Peyer's patch (tissue), 4 donors: Measurements from ENCODE around the gene GPATCH4. TPM values are rescaled to one million over a fixed set of nuclear protein-coding genes. Genes with fewer than 3 reads are reported as not detected.
"Not testable (repeated sequence)": the region's sequence is repeated elsewhere in the genome, so short reads cannot be mapped to it uniquely, and the experiment has no call there.

Experiments
- DNase-seq, 3 donors: peaks; one replicate each; pipeline ENCODE4 v3.0.0-alpha.2; 2017 to 2019
- H3K27ac ChIP-seq, 4 donors: fragments of 200-600 bp; sonication (generic); one replicate each; pipeline ENCODE4 v1.5.1; 2016 to 2019
- H3K27me3 ChIP-seq, 2 donors: fragments of 200-600 bp; sonication (generic); one replicate each; pipeline ENCODE4 v1.5.1; 2019
- H3K36me3 ChIP-seq, 3 donors: fragments of 200-600 bp; sonication (generic); one replicate each; pipeline ENCODE4 v1.5.1; 2016 to 2019
- H3K4me1 ChIP-seq, 4 donors: fragments of 200-600 bp; sonication (generic); one replicate each; pipeline ENCODE4 v1.5.1; 2016 to 2019
- H3K4me3 ChIP-seq, 4 donors: fragments of 200-600 bp; sonication (generic); 1 replicate in 3 of 4; 2 replicates in 1 of 4; pipeline ENCODE4 v1.5.1; 2016 to 2019; ENCODE audit warnings: mild to moderate bottlenecking in 1 of 4
- H3K9me3 ChIP-seq, 4 donors: fragments of 200-600 bp; sonication (generic); one replicate each; pipeline ENCODE4 v1.5.1; 2016 to 2019; ENCODE audit warnings: mild to moderate bottlenecking in 1 of 4
- CTCF ChIP-seq, 6 experiments: fragments of 450-650 bp in 4 of 6; fragments of 200-600 bp in 2 of 6; sonication (generic) in 1 of 6; IDR thresholded peaks; one replicate each; pipeline ENCODE4 v1.5.1; 2017 to 2019; ENCODE audit warnings: antibody characterized with exemption in 6 of 6, mild to moderate bottlenecking in 3 of 6, moderate library complexity in 1 of 6
- POLR2A ChIP-seq, 2 donors: fragments of 450-650 bp; IDR thresholded peaks; one replicate each; pipeline ENCODE4 v1.5.1; 2017; ENCODE audit warnings: antibody characterized with exemption in 2 of 2, mild to moderate bottlenecking in 2 of 2, moderate library complexity in 2 of 2
- total RNA-seq, 4 donors: library from RNA; depleted of rRNA; stranded (reverse); fragments of >200 nt; gene quantifications; one replicate each; pipeline ENCODE4 v1.1.0, GENCODE V29; 2016

Gene GPATCH4
- total RNA-seq, 4 donors from 2014 or later, result 6.3 to 38.0 (median 11.3) TPM

GRCh38 chr1:156612666-156613065, 11.4 kb upstream of the GPATCH4 start:
- H3K27ac ChIP-seq, result no peak overlapping the region
- no peak for TF ChIP-seq CTCF (IDR thresholded peaks at IDR 0.05)
- no peak for TF ChIP-seq POLR2A (IDR thresholded peaks at IDR 0.05)
- H3K36me3 ChIP-seq, result no peaks in the 10 kb centered on the region
- no peaks in the 10 kb centered on the region for H3K27me3 ChIP-seq
- DNase-seq, result no peak
- H3K4me3 ChIP-seq, result no peak overlapping the region
- peaks cover 0 to 10% (median 0%) of the 10 kb centered on the region in 4 donors for H3K4me1 ChIP-seq
- H3K9me3 ChIP-seq, result no peaks in the 10 kb centered on the region

- H3K36me3 ChIP-seq, H3K4me3 ChIP-seq, H3K27me3 ChIP-seq, DNase-seq, H3K4me1 ChIP-seq, H3K27ac ChIP-seq, H3K9me3 ChIP-seq: not testable (repeated sequence)
Measured at GRCh38 chr1:156610072-156610471, 8.8 kb upstream of the GPATCH4 start.

- H3K27ac ChIP-seq, result no peak overlapping the region
- TF ChIP-seq POLR2A (IDR thresholded peaks at IDR 0.05) (no peak), CTCF (IDR thresholded peaks at IDR 0.05) (peak; percentile 21 to 73 (median 62))
- no peaks in the 10 kb centered on the region for H3K27me3 ChIP-seq
- no peaks in the 10 kb centered on the region for H3K4me1 ChIP-seq
- peak in 2 of 3 donors; percentile 61 to 80 for DNase-seq
- no peak overlapping the region for H3K4me3 ChIP-seq
- no peaks in the 10 kb centered on the region for H3K36me3 ChIP-seq
- no peaks in the 10 kb centered on the region for H3K9me3 ChIP-seq
Measured at GRCh38 chr1:156608981-156609380, 7.7 kb upstream of the GPATCH4 start.

GRCh38 chr1:156608036-156608674, 6.9 kb upstream of the GPATCH4 start:
- Histone ChIP-seq H3K36me3 (no peaks in the 10 kb centered on the region), H3K27ac (no peak overlapping the region)

GRCh38 chr1:156607344-156607743, 6.1 kb upstream of the GPATCH4 start:
- not testable (repeated sequence) for H3K4me3 ChIP-seq, H3K4me1 ChIP-seq, H3K9me3 ChIP-seq, H3K36me3 ChIP-seq, H3K27ac ChIP-seq, H3K27me3 ChIP-seq
- peak in 2 of 3 donors; percentile 44 to 49 for DNase-seq

More at GRCh38 chr1:156608036-156608674, 6.9 kb upstream of the GPATCH4 start:
- peak in 2 of 3 donors; percentile 52 to 80 for DNase-seq
- no peak for TF ChIP-seq POLR2A (IDR thresholded peaks at IDR 0.05)
- TF ChIP-seq CTCF (IDR thresholded peaks at IDR 0.05), result peak; percentile 53 to 93 (median 82)
- Histone ChIP-seq H3K4me1 (no peaks in the 10 kb centered on the region), H3K27me3 (no peaks in the 10 kb centered on the region), H3K9me3 (no peaks in the 10 kb centered on the region), H3K4me3 (no peak overlapping the region)

- H3K4me3 ChIP-seq, result no peak overlapping the region
- no peak overlapping the region for H3K27ac ChIP-seq
- H3K4me1 ChIP-seq, result peaks cover 0 to 19% (median 2%) of the 10 kb centered on the region in 4 donors
- H3K9me3 ChIP-seq, result no peaks in the 10 kb centered on the region
- peaks cover 0 to 9% (median 0%) of the 10 kb centered on the region in 3 donors for H3K36me3 ChIP-seq
- no peak for DNase-seq
- TF ChIP-seq CTCF (IDR thresholded peaks at IDR 0.05) (peak in 2 of 6 experiments; percentile 3 to 14), POLR2A (IDR thresholded peaks at IDR 0.05) (no peak)
- no peaks in the 10 kb centered on the region for H3K27me3 ChIP-seq
Measured at GRCh38 chr1:156602557-156602993, 1.3 kb upstream of the GPATCH4 start.
